Measurements from ENCODE around the gene IGFN1. TPM values are rescaled to one million over a fixed set of nuclear protein-coding genes. Genes with fewer than 3 reads are reported as not detected.

Gene IGFN1
- total and polyA plus RNA-seq, 2 experiments from 2014 or later, result 0.37 to 3.1 TPM

GRCh38 chr1:201245082-201245481 is 54.5 kb downstream of the IGFN1 start:
- H2AFZ ChIP-seq, result no peak overlapping the region
- DNase-seq (ENCODE audit: low spot score), result no peak

GRCh38 chr1:201248721-201249559 is 58.3 kb downstream of the IGFN1 start:
- no peak overlapping the region for H2AFZ ChIP-seq
- H4K20me1 ChIP-seq (ENCODE audit: insufficient read depth, poor library complexity, severe bottlenecking), result no peaks in the 10 kb centered on the region
- no peaks in the 10 kb centered on the region for H3K9me3 ChIP-seq (ENCODE audit: low read depth)
- H3K27me3 ChIP-seq, result no peaks in the 10 kb centered on the region
- no peak for TF ChIP-seq EZH2 (IDR thresholded peaks at IDR 0.05; ENCODE audit: borderline replicate concordance)
- TF ChIP-seq CTCF (IDR thresholded peaks at IDR 0.05; ENCODE audit: poor library complexity), result no peak
- no peak for TF ChIP-seq EZH2phosphoT487 (IDR thresholded peaks at IDR 0.05; ENCODE audit: low read depth, severe bottlenecking, unreplicated experiment)
- no peak overlapping the region for H3K4me2 ChIP-seq
- H3K9me2 ChIP-seq (replicated peaks; ENCODE audit: insufficient read depth), result no peaks in the 10 kb centered on the region
- H3K4me1 ChIP-seq (ENCODE audit: insufficient read depth), result no peaks in the 10 kb centered on the region
- H3K27ac ChIP-seq, result no peak overlapping the region
- no peak overlapping the region for H3K4me3 ChIP-seq
- 96% methylated on average over 14 of the region's 14 CpGs for WGBS (ENCODE audit: low lambda C conversion rate, missing lambda C conversion rate)
- DNase-seq (ENCODE audit: low spot score), result no peak
- H3K79me2 ChIP-seq, result no peaks in the 10 kb centered on the region
- no peaks in the 10 kb centered on the region for H3K36me3 ChIP-seq (replicated peaks; ENCODE audit: insufficient read depth, low read depth)

More at GRCh38 chr1:201245082-201245481, 54.5 kb downstream of the IGFN1 start:
- H3K27ac ChIP-seq, result no peak overlapping the region
- H3K4me3 ChIP-seq, result no peak overlapping the region
- WGBS (ENCODE audit: low lambda C conversion rate, missing lambda C conversion rate), result 86% methylated on average over 1 of the region's 1 CpG
- H3K79me2 ChIP-seq, result no peaks in the 10 kb centered on the region
- H3K9me3 ChIP-seq (ENCODE audit: low read depth), result no peaks in the 10 kb centered on the region
- H3K9me2 ChIP-seq (replicated peaks; ENCODE audit: insufficient read depth), result no peaks in the 10 kb centered on the region
- TF ChIP-seq EZH2phosphoT487 (IDR thresholded peaks at IDR 0.05; ENCODE audit: low read depth, severe bottlenecking, unreplicated experiment), result no peak
- no peak for TF ChIP-seq CTCF (IDR thresholded peaks at IDR 0.05; ENCODE audit: poor library complexity)
- no peak for TF ChIP-seq EZH2 (IDR thresholded peaks at IDR 0.05; ENCODE audit: borderline replicate concordance)
- H3K4me2 ChIP-seq, result no peak overlapping the region
- H3K4me1 ChIP-seq (ENCODE audit: insufficient read depth), result no peaks in the 10 kb centered on the region
- no peaks in the 10 kb centered on the region for H3K36me3 ChIP-seq (replicated peaks; ENCODE audit: insufficient read depth, low read depth)
- no peaks in the 10 kb centered on the region for H4K20me1 ChIP-seq (ENCODE audit: insufficient read depth, poor library complexity, severe bottlenecking)
- H3K27me3 ChIP-seq, result no peaks in the 10 kb centered on the region

- no peak overlapping the region for H2AFZ ChIP-seq
- no peaks in the 10 kb centered on the region for H4K20me1 ChIP-seq (ENCODE audit: insufficient read depth, poor library complexity, severe bottlenecking)
- no peaks in the 10 kb centered on the region for H3K4me1 ChIP-seq (ENCODE audit: insufficient read depth)
- WGBS (ENCODE audit: low lambda C conversion rate, missing lambda C conversion rate), result 90% methylated on average over 10 of the region's 10 CpGs
- H3K36me3 ChIP-seq (replicated peaks; ENCODE audit: insufficient read depth, low read depth), result no peaks in the 10 kb centered on the region
- no peaks in the 10 kb centered on the region for H3K27me3 ChIP-seq
- H3K9me2 ChIP-seq (replicated peaks; ENCODE audit: insufficient read depth), result no peaks in the 10 kb centered on the region
- no peak overlapping the region for H3K4me2 ChIP-seq
- H3K79me2 ChIP-seq, result no peaks in the 10 kb centered on the region
- H3K27ac ChIP-seq, result no peak overlapping the region
- TF ChIP-seq EZH2phosphoT487 (IDR thresholded peaks at IDR 0.05; ENCODE audit: low read depth, severe bottlenecking, unreplicated experiment), result no peak
- TF ChIP-seq CTCF (IDR thresholded peaks at IDR 0.05; ENCODE audit: poor library complexity), result no peak
- no peak for TF ChIP-seq EZH2 (IDR thresholded peaks at IDR 0.05; ENCODE audit: borderline replicate concordance)
- no peaks in the 10 kb centered on the region for H3K9me3 ChIP-seq (ENCODE audit: low read depth)
- no peak overlapping the region for H3K4me3 ChIP-seq
- no peak for DNase-seq (ENCODE audit: low spot score)
Observed at GRCh38 chr1:201250326-201251011, 59.8 kb downstream of the IGFN1 start.
